SK-N-MC (cell line): ENCODE data around the gene CPM.

ENCODE experiments used
- EZH2 ChIP-seq: fragments of 200-600 bp; sonication (generic); IDR thresholded peaks from one replicate; pipeline ENCODE4 v1.6.1; 2017; ENCODE audit warnings: antibody characterized with exemption
- FOXP2 ChIP-seq: optimal IDR thresholded peaks from 2 replicates; pipeline ENCODE3; 2011; ENCODE audit warnings: mild to moderate bottlenecking, moderate library complexity; ENCODE audit not compliant: insufficient read depth; ENCODE audit errors: extremely low read length, control extremely low read depth
- POLR2AphosphoS5 ChIP-seq: IDR thresholded peaks from 2 replicates; pipeline ENCODE4 v1.6.1; 2012; ENCODE audit warnings: mild to moderate bottlenecking, low read depth, low read length, borderline replicate concordance

GRCh38 chr12:68832504-68832867 is 100.5 kb downstream of the CPM start:
- no peak for TF ChIP-seq POLR2AphosphoS5
- no peak for TF ChIP-seq EZH2
- no peak for TF ChIP-seq FOXP2
